Measurements from ENCODE around the gene VSTM2B.

The VSTM2B gene

GRCh38 chr19:29533578-29534544, 8.1 kb downstream of the VSTM2B start:
- DNase-seq (ENCODE audit: low read depth), result no peak
- no peak overlapping the region for H3K4me3 ChIP-seq (ENCODE audit: low read depth, low read length)
- TF ChIP-seq CTCF (IDR thresholded peaks at IDR 0.05; ENCODE audit: control insufficient read depth, extremely low read depth, insufficient read depth), result no peak

GRCh38 chr19:29535214-29535831, 9.5 kb downstream of the VSTM2B start:
- no peak for DNase-seq (ENCODE audit: low read depth)
- H3K4me3 ChIP-seq (ENCODE audit: low read depth, low read length), result no peak overlapping the region
- no peak for TF ChIP-seq CTCF (IDR thresholded peaks at IDR 0.05; ENCODE audit: control insufficient read depth, extremely low read depth, insufficient read depth)

GRCh38 chr19:29535984-29536508, 10.3 kb downstream of the VSTM2B start:
- DNase-seq (ENCODE audit: low read depth), result no peak
- TF ChIP-seq CTCF (IDR thresholded peaks at IDR 0.05; ENCODE audit: control insufficient read depth, extremely low read depth, insufficient read depth), result no peak
- no peak overlapping the region for H3K4me3 ChIP-seq (ENCODE audit: low read depth, low read length)

GRCh38 chr19:29537181-29537580, 11.4 kb downstream of the VSTM2B start:
- no peak overlapping the region for H3K4me3 ChIP-seq (ENCODE audit: low read depth, low read length)
- TF ChIP-seq CTCF (IDR thresholded peaks at IDR 0.05; ENCODE audit: control insufficient read depth, extremely low read depth, insufficient read depth), result no peak
- DNase-seq (ENCODE audit: low read depth), result no peak

GRCh38 chr19:29537601-29538000, 11.8 kb downstream of the VSTM2B start:
- TF ChIP-seq CTCF (IDR thresholded peaks at IDR 0.05; ENCODE audit: control insufficient read depth, extremely low read depth, insufficient read depth), result no peak
- no peak for DNase-seq (ENCODE audit: low read depth)
- H3K4me3 ChIP-seq (ENCODE audit: low read depth, low read length), result no peak overlapping the region

GRCh38 chr19:29538146-29538545, 12.4 kb downstream of the VSTM2B start:
- DNase-seq (ENCODE audit: low read depth), result no peak
- TF ChIP-seq CTCF (IDR thresholded peaks at IDR 0.05; ENCODE audit: control insufficient read depth, extremely low read depth, insufficient read depth), result no peak
- H3K4me3 ChIP-seq (ENCODE audit: low read depth, low read length), result no peak overlapping the region
